Caco-2 (cell line): ENCODE data around the gene ADAMTSL2. TPM values are rescaled to one million over a fixed set of nuclear protein-coding genes. Genes with fewer than 3 reads are reported as not detected.

ENCODE experiments used
- BruUV-seq: library from RNA; stranded (reverse); fragments of 400-500 nt; replicated peaks from 2 replicates; lab custom pipeline; 2021; lab: Mats Ljungman, UMichigan
- CTCF ChIA-PET: fragments of 300-600 bp; sonication (Branson Sonifier 250); formaldehyde crosslinking; loops from one replicate; lab custom pipeline; 2022; ENCODE audit warnings: antibody characterized with exemption; lab: Charles Lee
- POLR2A ChIA-PET: fragments of 300-600 bp; sonication (Branson Sonifier 250); formaldehyde crosslinking; loops from one replicate; lab custom pipeline; 2022; ENCODE audit warnings: antibody characterized with exemption; lab: Charles Lee
- DNase-seq, 2 experiments: peaks; one replicate each; pipeline versions ENCODE4 v3.0.0 to v3.0.0-alpha.2; 2020 to 2022
- H3K27me3 ChIP-seq: replicated peaks from 2 replicates; pipeline ENCODE4 v1.6.0; 2011; ENCODE audit warnings: low read length; ENCODE audit not compliant: control insufficient read depth, insufficient read depth
- H3K36me3 ChIP-seq: 2 replicates; pipeline ENCODE4 v1.5.1; 2011; ENCODE audit warnings: low read length; ENCODE audit not compliant: control insufficient read depth, insufficient read depth
- H3K4me1 ChIP-seq: fragments of 250-450 bp; sonication (Bioruptor Pico); 2 replicates; pipeline ENCODE4 v1.5.1; 2020; ENCODE audit warnings: mild to moderate bottlenecking
- H3K4me3 ChIP-seq: 2 replicates; pipeline ENCODE4 v1.5.1; 2011; ENCODE audit warnings: low read depth, mild to moderate bottlenecking, control low read depth, low read length
- H3K9me3 ChIP-seq: fragments of 250-450 bp; sonication (Bioruptor Pico); 2 replicates; pipeline ENCODE4 v1.5.1; 2020; ENCODE audit warnings: mild to moderate bottlenecking, moderate library complexity
- H3K27ac Mint-ChIP-seq: one replicate; pipeline ENCODE4 v1.8.0; 2022; ENCODE audit warnings: mixed read lengths; ENCODE audit not compliant: unreplicated experiment
- H3K27me3 Mint-ChIP-seq: one replicate; pipeline ENCODE4 v1.8.0; 2022; ENCODE audit warnings: mixed read lengths; ENCODE audit not compliant: insufficient read depth, unreplicated experiment
- H3K36me3 Mint-ChIP-seq: one replicate; pipeline ENCODE4 v1.8.0; 2022; ENCODE audit warnings: mild to moderate bottlenecking, mixed read lengths; ENCODE audit not compliant: insufficient read depth, unreplicated experiment
- H3K4me1 Mint-ChIP-seq: one replicate; pipeline ENCODE4 v1.8.0; 2022; ENCODE audit warnings: low read depth, mixed read lengths; ENCODE audit not compliant: unreplicated experiment
- H3K4me3 Mint-ChIP-seq: one replicate; pipeline ENCODE4 v1.8.0; 2022; ENCODE audit warnings: mild to moderate bottlenecking, moderate library complexity, mixed read lengths; ENCODE audit not compliant: unreplicated experiment
- H3K9me3 Mint-ChIP-seq: one replicate; pipeline ENCODE4 v1.8.0; 2022; ENCODE audit warnings: mixed read lengths; ENCODE audit not compliant: unreplicated experiment
- CTCF ChIP-seq, 2 experiments: fragments of 200-600 bp in 1 of 2; IDR thresholded peaks; 1 replicate in 1 of 2; 2 replicates in 1 of 2; pipeline versions ENCODE4 v1.5.1 to v1.8.0; 2011 to 2022; ENCODE audit warnings: antibody characterized with exemption in 1 of 2, control low read depth in 1 of 2, inconsistent platforms in 1 of 2, low read depth in 1 of 2, low read length in 1 of 2, mild to moderate bottlenecking in 1 of 2, moderate library complexity in 1 of 2; ENCODE audit not compliant: insufficient read depth in 1 of 2, severe bottlenecking in 1 of 2, unreplicated experiment in 1 of 2
- intact Hi-C: fragments of 100-400 bp; cut with micrococcal nuclease; formaldehyde crosslinking; loops from one replicate; pipeline ENCODE4 v1.10.0; 2022; ENCODE audit not compliant: unreplicated experiment
- total RNA-seq: library from RNA; stranded (reverse); gene quantifications from 2 replicates; pipeline ENCODE4 v1.2.3, GENCODE V29; 2022

The ADAMTSL2 gene
- total RNA-seq, 1 experiment from 2014 or later: 0.68 TPM

- no peak for TF ChIP-seq CTCF (IDR thresholded peaks at IDR 0.05; ENCODE audit: insufficient read depth in 1 of 2, low read depth in 1 of 2, low read length in 1 of 2, severe bottlenecking in 1 of 2, unreplicated experiment in 1 of 2)
- Histone ChIP-seq H3K27me3 (no peaks in the 10 kb centered on the region), H3K36me3 (no peaks in the 10 kb centered on the region), H3K9me3 (peaks cover 5% of the 10 kb centered on the region), H3K4me3 (no peak overlapping the region), H3K4me1 (0 out of 2 replicates have a peak, but pooled peaks cover 3% of the 10 kb centered on the region)
- POLR2A ChIA-PET: no interaction called here
- H3K4me3 Mint-ChIP-seq: no peak overlapping the region
- H3K27me3 Mint-ChIP-seq: no peaks in the 10 kb centered on the region
- DNase-seq: no peak
- intact Hi-C loops: no loop called here
- no peaks in the 10 kb centered on the region for H3K36me3 Mint-ChIP-seq
- H3K27ac Mint-ChIP-seq: no peak overlapping the region
- CTCF ChIA-PET: no interaction called here
- H3K9me3 Mint-ChIP-seq: peaks cover 14% of the 10 kb centered on the region
- no TSS peak for BruUV-seq
- no peaks in the 10 kb centered on the region for H3K4me1 Mint-ChIP-seq
Measured at GRCh38 chr9:133507246-133507965, 27.1 kb upstream of the ADAMTSL2 start.

- POLR2A ChIA-PET: no interaction called here
- H3K4me1 ChIP-seq: 0 out of 2 replicates have a peak, but pooled peaks cover 3% of the 10 kb centered on the region
- no peaks in the 10 kb centered on the region for H3K27me3 ChIP-seq
- CTCF ChIA-PET: no interaction called here
- no peaks in the 10 kb centered on the region for H3K9me3 ChIP-seq
- DNase-seq: no peak
- Mint-ChIP-seq H3K4me3 (no peak overlapping the region), H3K9me3 (peaks cover 8% of the 10 kb centered on the region), H3K27ac (no peak overlapping the region), H3K4me1 (no peaks in the 10 kb centered on the region), H3K36me3 (no peaks in the 10 kb centered on the region), H3K27me3 (no peaks in the 10 kb centered on the region)
- BruUV-seq: no TSS peak
- intact Hi-C loops: no loop called here
- H3K4me3 ChIP-seq: no peak overlapping the region
- no peaks in the 10 kb centered on the region for H3K36me3 ChIP-seq
- TF ChIP-seq CTCF (IDR thresholded peaks at IDR 0.05; ENCODE audit: insufficient read depth in 1 of 2, low read depth in 1 of 2, low read length in 1 of 2, severe bottlenecking in 1 of 2, unreplicated experiment in 1 of 2): no peak
Measured at GRCh38 chr9:133508046-133508445, 26.5 kb upstream of the ADAMTSL2 start.

- Histone ChIP-seq H3K36me3 (no peaks in the 10 kb centered on the region), H3K27me3 (no peaks in the 10 kb centered on the region), H3K4me1 (0 out of 2 replicates have a peak, but pooled peaks cover 3% of the 10 kb centered on the region), H3K9me3 (no peaks in the 10 kb centered on the region), H3K4me3 (no peak overlapping the region)
- no peaks in the 10 kb centered on the region for H3K27me3 Mint-ChIP-seq
- intact Hi-C loops: no loop called here
- no peak overlapping the region for H3K4me3 Mint-ChIP-seq
- no peaks in the 10 kb centered on the region for H3K4me1 Mint-ChIP-seq
- H3K9me3 Mint-ChIP-seq: no peaks in the 10 kb centered on the region
- no peak for TF ChIP-seq CTCF (IDR thresholded peaks at IDR 0.05; ENCODE audit: insufficient read depth in 1 of 2, low read depth in 1 of 2, low read length in 1 of 2, severe bottlenecking in 1 of 2, unreplicated experiment in 1 of 2)
- no peaks in the 10 kb centered on the region for H3K36me3 Mint-ChIP-seq
- BruUV-seq: no TSS peak
- CTCF ChIA-PET: interaction anchor here (0.5 to 0.7 kb wide), 3 partner anchors 23 to 349 kb away, joined by 3 to 4 read pairs (median 3); no protein-coding TSS in a partner anchor
- POLR2A ChIA-PET: no interaction called here
- no peak overlapping the region for H3K27ac Mint-ChIP-seq
- peak; percentile 18 to 77 for DNase-seq
Measured at GRCh38 chr9:133509179-133510083, 25.1 kb upstream of the ADAMTSL2 start.
